HEK293 (cell line): Measurements from ENCODE around the gene SLFN11.

Source experiments
- TCF7L2 ChIP-seq: IDR thresholded peaks from 2 replicates; pipeline ENCODE4 v1.6.1; 2011; ENCODE audit warnings: low read depth, mild to moderate bottlenecking, inconsistent platforms, low read length, moderate library complexity, borderline replicate concordance
- YY1 ChIP-seq: fragments of 450-650 bp; formaldehyde crosslinking; IDR thresholded peaks from 2 replicates; pipeline ENCODE4 v1.5.1; 2018; ENCODE audit warnings: missing biosample characterization, missing genetic modification characterization
- ZNF24 ChIP-seq: fragments of 450-650 bp; formaldehyde crosslinking; IDR thresholded peaks from 2 replicates; pipeline ENCODE4 v1.5.1; 2016; ENCODE audit warnings: missing biosample characterization, missing genetic modification characterization
- ZNF768 ChIP-seq: fragments of 450-650 bp; formaldehyde crosslinking; IDR thresholded peaks from 2 replicates; pipeline ENCODE4 v1.5.1; 2018; ENCODE audit warnings: missing biosample characterization, mild to moderate bottlenecking, missing genetic modification characterization
- TF ChIP-seq, protein P1 (sequence below): fragments of 450-650 bp; formaldehyde crosslinking; IDR thresholded peaks from 2 replicates; pipeline ENCODE4 v1.5.1; 2016; ENCODE audit warnings: missing biosample characterization, missing genetic modification characterization
- TF ChIP-seq, protein P2 (sequence below): fragments of 450-650 bp; formaldehyde crosslinking; optimal IDR thresholded peaks from 2 replicates; pipeline ENCODE3; 2016; ENCODE audit warnings: missing biosample characterization, mild to moderate bottlenecking, missing genetic modification characterization
- TF ChIP-seq, protein P3 (sequence below): fragments of 450-650 bp; formaldehyde crosslinking; IDR thresholded peaks from 2 replicates; pipeline ENCODE4 v1.5.1; 2016; ENCODE audit warnings: missing biosample characterization, missing genetic modification characterization
- TF ChIP-seq, protein P4 (sequence below): fragments of 450-650 bp; formaldehyde crosslinking; IDR thresholded peaks from 2 replicates; pipeline ENCODE4 v1.5.1; 2016; ENCODE audit warnings: missing biosample characterization, missing genetic modification characterization

DNA sequence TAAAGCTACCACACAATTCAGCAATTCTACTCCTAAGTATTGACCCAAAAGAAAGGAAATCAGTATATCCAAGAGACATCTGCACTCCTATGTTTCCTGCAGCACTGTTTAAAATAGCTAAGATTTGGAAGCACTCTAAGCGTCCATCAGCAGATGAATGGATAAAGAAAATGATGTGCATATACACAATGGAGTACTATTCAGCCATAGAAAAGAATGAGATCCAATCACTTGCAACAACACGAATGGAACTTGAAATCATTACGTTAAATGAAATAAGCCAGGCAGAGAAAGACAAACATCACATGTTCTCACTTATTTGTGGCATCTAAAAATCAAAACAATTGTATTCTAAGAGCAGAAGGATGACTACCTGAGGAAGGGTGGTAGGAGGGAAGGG lies 1.5 kb downstream of the SLFN11 start:
- TF ChIP-seq, protein P1, sequence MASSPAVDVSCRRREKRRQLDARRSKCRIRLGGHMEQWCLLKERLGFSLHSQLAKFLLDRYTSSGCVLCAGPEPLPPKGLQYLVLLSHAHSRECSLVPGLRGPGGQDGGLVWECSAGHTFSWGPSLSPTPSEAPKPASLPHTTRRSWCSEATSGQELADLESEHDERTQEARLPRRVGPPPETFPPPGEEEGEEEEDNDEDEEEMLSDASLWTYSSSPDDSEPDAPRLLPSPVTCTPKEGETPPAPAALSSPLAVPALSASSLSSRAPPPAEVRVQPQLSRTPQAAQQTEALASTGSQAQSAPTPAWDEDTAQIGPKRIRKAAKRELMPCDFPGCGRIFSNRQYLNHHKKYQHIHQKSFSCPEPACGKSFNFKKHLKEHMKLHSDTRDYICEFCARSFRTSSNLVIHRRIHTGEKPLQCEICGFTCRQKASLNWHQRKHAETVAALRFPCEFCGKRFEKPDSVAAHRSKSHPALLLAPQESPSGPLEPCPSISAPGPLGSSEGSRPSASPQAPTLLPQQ (tag by site-specific recombination), result no peak
- TF ChIP-seq TCF7L2 (no peak), YY1 (tag by site-specific recombination) (no peak), ZNF24 (tag by site-specific recombination) (no peak), ZNF768 (tag by site-specific recombination) (no peak)
- TF ChIP-seq, protein P2, sequence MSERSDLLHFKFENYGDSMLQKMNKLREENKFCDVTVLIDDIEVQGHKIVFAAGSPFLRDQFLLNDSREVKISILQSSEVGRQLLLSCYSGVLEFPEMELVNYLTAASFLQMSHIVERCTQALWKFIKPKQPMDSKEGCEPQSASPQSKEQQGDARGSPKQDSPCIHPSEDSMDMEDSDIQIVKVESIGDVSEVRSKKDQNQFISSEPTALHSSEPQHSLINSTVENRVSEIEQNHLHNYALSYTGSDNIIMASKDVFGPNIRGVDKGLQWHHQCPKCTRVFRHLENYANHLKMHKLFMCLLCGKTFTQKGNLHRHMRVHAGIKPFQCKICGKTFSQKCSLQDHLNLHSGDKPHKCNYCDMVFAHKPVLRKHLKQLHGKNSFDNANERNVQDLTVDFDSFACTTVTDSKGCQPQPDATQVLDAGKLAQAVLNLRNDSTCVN (tag by site-specific recombination), result no peak
- TF ChIP-seq, protein P3, sequence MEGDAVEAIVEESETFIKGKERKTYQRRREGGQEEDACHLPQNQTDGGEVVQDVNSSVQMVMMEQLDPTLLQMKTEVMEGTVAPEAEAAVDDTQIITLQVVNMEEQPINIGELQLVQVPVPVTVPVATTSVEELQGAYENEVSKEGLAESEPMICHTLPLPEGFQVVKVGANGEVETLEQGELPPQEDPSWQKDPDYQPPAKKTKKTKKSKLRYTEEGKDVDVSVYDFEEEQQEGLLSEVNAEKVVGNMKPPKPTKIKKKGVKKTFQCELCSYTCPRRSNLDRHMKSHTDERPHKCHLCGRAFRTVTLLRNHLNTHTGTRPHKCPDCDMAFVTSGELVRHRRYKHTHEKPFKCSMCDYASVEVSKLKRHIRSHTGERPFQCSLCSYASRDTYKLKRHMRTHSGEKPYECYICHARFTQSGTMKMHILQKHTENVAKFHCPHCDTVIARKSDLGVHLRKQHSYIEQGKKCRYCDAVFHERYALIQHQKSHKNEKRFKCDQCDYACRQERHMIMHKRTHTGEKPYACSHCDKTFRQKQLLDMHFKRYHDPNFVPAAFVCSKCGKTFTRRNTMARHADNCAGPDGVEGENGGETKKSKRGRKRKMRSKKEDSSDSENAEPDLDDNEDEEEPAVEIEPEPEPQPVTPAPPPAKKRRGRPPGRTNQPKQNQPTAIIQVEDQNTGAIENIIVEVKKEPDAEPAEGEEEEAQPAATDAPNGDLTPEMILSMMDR (tag by site-specific recombination), result no peak
- TF ChIP-seq, protein P4, sequence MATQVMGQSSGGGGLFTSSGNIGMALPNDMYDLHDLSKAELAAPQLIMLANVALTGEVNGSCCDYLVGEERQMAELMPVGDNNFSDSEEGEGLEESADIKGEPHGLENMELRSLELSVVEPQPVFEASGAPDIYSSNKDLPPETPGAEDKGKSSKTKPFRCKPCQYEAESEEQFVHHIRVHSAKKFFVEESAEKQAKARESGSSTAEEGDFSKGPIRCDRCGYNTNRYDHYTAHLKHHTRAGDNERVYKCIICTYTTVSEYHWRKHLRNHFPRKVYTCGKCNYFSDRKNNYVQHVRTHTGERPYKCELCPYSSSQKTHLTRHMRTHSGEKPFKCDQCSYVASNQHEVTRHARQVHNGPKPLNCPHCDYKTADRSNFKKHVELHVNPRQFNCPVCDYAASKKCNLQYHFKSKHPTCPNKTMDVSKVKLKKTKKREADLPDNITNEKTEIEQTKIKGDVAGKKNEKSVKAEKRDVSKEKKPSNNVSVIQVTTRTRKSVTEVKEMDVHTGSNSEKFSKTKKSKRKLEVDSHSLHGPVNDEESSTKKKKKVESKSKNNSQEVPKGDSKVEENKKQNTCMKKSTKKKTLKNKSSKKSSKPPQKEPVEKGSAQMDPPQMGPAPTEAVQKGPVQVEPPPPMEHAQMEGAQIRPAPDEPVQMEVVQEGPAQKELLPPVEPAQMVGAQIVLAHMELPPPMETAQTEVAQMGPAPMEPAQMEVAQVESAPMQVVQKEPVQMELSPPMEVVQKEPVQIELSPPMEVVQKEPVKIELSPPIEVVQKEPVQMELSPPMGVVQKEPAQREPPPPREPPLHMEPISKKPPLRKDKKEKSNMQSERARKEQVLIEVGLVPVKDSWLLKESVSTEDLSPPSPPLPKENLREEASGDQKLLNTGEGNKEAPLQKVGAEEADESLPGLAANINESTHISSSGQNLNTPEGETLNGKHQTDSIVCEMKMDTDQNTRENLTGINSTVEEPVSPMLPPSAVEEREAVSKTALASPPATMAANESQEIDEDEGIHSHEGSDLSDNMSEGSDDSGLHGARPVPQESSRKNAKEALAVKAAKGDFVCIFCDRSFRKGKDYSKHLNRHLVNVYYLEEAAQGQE, result no peak
